Measurements from ENCODE around the gene TFAM.

TFAM gene

GRCh38 chr10:58362027-58362789, 23.0 kb upstream of the TFAM start:
- Histone ChIP-seq H3K36me3 (ENCODE audit: control insufficient read depth, insufficient read depth, low read length) (no peaks in the 10 kb centered on the region), H3K23ac (ENCODE audit: low read length) (no peak overlapping the region), H3K27ac (ENCODE audit: low read depth, low read length) (no peak overlapping the region), H3K79me1 (ENCODE audit: low read length) (no peaks in the 10 kb centered on the region), H2BK5ac (ENCODE audit: low read length) (no peak overlapping the region), H3K18ac (ENCODE audit: low read length) (no peak overlapping the region), H3K79me2 (ENCODE audit: control insufficient read depth, insufficient read depth, low read length) (no peaks in the 10 kb centered on the region), H2AK5ac (ENCODE audit: low read length) (no peak overlapping the region), H2BK120ac (ENCODE audit: low read depth, low read length) (no peak overlapping the region), H4K5ac (ENCODE audit: low read length) (no peak overlapping the region), H4K8ac (ENCODE audit: low read depth, low read length) (no peak overlapping the region), H3K9ac (ENCODE audit: low read length) (no peak overlapping the region), H2BK15ac (replicated peaks; ENCODE audit: low read depth) (no peak overlapping the region), H3K56ac (ENCODE audit: low read length) (no peak overlapping the region), H3K27me3 (ENCODE audit: insufficient read depth, low read length, poor library complexity) (no peaks in the 10 kb centered on the region), H3K4ac (ENCODE audit: low read depth, low read length) (no peak overlapping the region), H3K4me3 (ENCODE audit: low read length) (no peak overlapping the region), H3K4me1 (ENCODE audit: control insufficient read depth, low read depth, low read length) (no peaks in the 10 kb centered on the region), H3K4me2 (ENCODE audit: low read length) (no peak overlapping the region)
- WGBS (ENCODE audit: extremely low coverage, insufficient coverage, low lambda C conversion rate): no CpG with 5 or more reads among the region's 1 CpG
- no peak for DNase-seq

DNA sequence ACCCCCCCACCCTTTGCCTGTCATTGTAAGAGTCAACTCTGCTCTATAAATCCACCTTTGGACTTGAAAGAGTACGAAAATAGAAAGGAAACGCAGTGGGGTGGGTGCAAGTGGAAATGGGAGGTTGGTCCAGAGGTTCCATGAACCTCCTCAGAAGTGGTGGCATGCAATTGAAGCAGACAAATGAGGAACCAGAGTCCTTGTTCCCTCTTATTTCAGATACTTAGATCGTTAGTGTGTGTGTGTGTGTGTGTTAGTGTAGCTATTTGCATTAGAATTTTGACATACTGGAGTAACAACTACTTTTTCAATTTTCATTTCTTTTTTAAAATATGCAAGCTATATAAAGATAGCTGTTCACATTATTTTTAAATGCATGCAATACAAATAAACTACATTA, 18.1 kb upstream of the TFAM start:
- no peak overlapping the region for H2BK15ac ChIP-seq (replicated peaks; ENCODE audit: low read depth)
- H4K5ac ChIP-seq (ENCODE audit: low read length): no peak overlapping the region
- no peak overlapping the region for H4K8ac ChIP-seq (ENCODE audit: low read depth, low read length)
- no peak overlapping the region for H2AK5ac ChIP-seq (ENCODE audit: low read length)
- H2BK120ac ChIP-seq (ENCODE audit: low read depth, low read length): no peak overlapping the region
- H3K4ac ChIP-seq (ENCODE audit: low read depth, low read length): no peak overlapping the region
- no peak overlapping the region for H3K27ac ChIP-seq (ENCODE audit: low read depth, low read length)
- H3K23ac ChIP-seq (ENCODE audit: low read length): no peak overlapping the region
- no peaks in the 10 kb centered on the region for H3K4me1 ChIP-seq (ENCODE audit: control insufficient read depth, low read depth, low read length)
- H3K27me3 ChIP-seq (ENCODE audit: insufficient read depth, low read length, poor library complexity): no peaks in the 10 kb centered on the region
- H2BK5ac ChIP-seq (ENCODE audit: low read length): no peak overlapping the region
- DNase-seq: no peak
- no peak overlapping the region for H3K4me2 ChIP-seq (ENCODE audit: low read length)
- no peaks in the 10 kb centered on the region for H3K36me3 ChIP-seq (ENCODE audit: control insufficient read depth, insufficient read depth, low read length)
- no peak overlapping the region for H3K4me3 ChIP-seq (ENCODE audit: low read length)
- no peaks in the 10 kb centered on the region for H3K79me2 ChIP-seq (ENCODE audit: control insufficient read depth, insufficient read depth, low read length)
- H3K56ac ChIP-seq (ENCODE audit: low read length): no peak overlapping the region
- no CpG with 5 or more reads among the region's 3 CpGs for WGBS (ENCODE audit: extremely low coverage, insufficient coverage, low lambda C conversion rate)
- H3K18ac ChIP-seq (ENCODE audit: low read length): no peak overlapping the region
- H3K9ac ChIP-seq (ENCODE audit: low read length): no peak overlapping the region
- no peaks in the 10 kb centered on the region for H3K79me1 ChIP-seq (ENCODE audit: low read length)

- Histone ChIP-seq H3K27me3 (ENCODE audit: insufficient read depth, low read length, poor library complexity) (no peaks in the 10 kb centered on the region), H3K56ac (ENCODE audit: low read length) (no peak overlapping the region), H2BK15ac (replicated peaks; ENCODE audit: low read depth) (no peak overlapping the region), H2BK5ac (ENCODE audit: low read length) (no peak overlapping the region), H3K36me3 (ENCODE audit: control insufficient read depth, insufficient read depth, low read length) (no peaks in the 10 kb centered on the region), H4K5ac (ENCODE audit: low read length) (no peak overlapping the region), H3K4me3 (ENCODE audit: low read length) (no peak overlapping the region), H3K4ac (ENCODE audit: low read depth, low read length) (no peak overlapping the region), H3K27ac (ENCODE audit: low read depth, low read length) (no peak overlapping the region), H3K4me1 (ENCODE audit: control insufficient read depth, low read depth, low read length) (no peaks in the 10 kb centered on the region), H3K4me2 (ENCODE audit: low read length) (no peak overlapping the region), H3K79me1 (ENCODE audit: low read length) (no peaks in the 10 kb centered on the region), H3K79me2 (ENCODE audit: control insufficient read depth, insufficient read depth, low read length) (no peaks in the 10 kb centered on the region), H4K8ac (ENCODE audit: low read depth, low read length) (no peak overlapping the region), H3K23ac (ENCODE audit: low read length) (no peak overlapping the region), H2AK5ac (ENCODE audit: low read length) (no peak overlapping the region), H2BK120ac (ENCODE audit: low read depth, low read length) (no peak overlapping the region), H3K9ac (ENCODE audit: low read length) (no peak overlapping the region), H3K18ac (ENCODE audit: low read length) (no peak overlapping the region)
- DNase-seq: no peak
Observed at GRCh38 chr10:58371473-58371872, 13.7 kb upstream of the TFAM start.

DNA sequence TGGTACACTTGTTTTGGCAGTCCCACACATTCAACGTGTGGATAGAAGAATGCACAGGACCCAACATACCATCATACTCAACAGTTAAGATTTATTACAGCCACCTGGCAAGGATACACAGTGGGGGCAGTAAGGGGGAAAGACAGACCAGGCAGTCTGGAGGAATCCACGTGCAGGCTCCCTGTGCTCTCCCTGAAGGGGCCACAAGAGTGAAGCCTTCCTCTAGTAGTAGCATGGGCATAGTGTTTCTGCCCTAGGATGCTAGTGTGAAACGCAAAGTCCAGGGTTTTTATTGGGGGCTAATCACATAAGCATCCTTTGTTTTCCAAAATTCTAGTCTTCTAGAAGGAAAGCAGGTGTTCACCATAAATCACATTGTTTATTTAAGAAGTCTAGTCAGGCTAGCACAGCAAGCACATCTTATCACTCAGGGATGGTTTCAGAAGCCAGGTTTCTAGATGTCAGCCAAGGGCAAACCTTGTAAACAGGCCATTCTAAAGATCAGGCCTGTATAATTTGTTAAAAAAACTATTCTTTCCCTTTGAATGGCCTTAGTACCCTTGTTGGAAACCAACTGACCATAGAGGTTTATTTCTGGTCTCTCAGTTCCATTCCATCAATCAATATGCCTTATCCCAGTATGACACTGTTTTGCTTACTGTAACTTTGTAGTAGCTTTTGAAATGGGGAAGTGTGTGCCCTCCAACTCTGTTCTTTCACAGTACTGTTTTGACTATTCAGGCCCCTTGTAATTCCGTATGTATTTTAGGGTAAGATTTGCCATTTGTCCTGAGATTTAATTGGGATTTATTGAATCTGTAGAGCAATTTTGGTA, 12.4 kb upstream of the TFAM start:
- H3K79me1 ChIP-seq (ENCODE audit: low read length): no peaks in the 10 kb centered on the region
- H4K5ac ChIP-seq (ENCODE audit: low read length): no peak overlapping the region
- H3K4me3 ChIP-seq (ENCODE audit: low read length): no peak overlapping the region
- no peak overlapping the region for H2BK120ac ChIP-seq (ENCODE audit: low read depth, low read length)
- no peak overlapping the region for H2BK5ac ChIP-seq (ENCODE audit: low read length)
- H3K27me3 ChIP-seq (ENCODE audit: insufficient read depth, low read length, poor library complexity): no peaks in the 10 kb centered on the region
- H3K79me2 ChIP-seq (ENCODE audit: control insufficient read depth, insufficient read depth, low read length): no peaks in the 10 kb centered on the region
- no peak overlapping the region for H4K8ac ChIP-seq (ENCODE audit: low read depth, low read length)
- no peaks in the 10 kb centered on the region for H3K36me3 ChIP-seq (ENCODE audit: control insufficient read depth, insufficient read depth, low read length)
- no peak overlapping the region for H3K23ac ChIP-seq (ENCODE audit: low read length)
- H3K9ac ChIP-seq (ENCODE audit: low read length): no peak overlapping the region
- H3K4me1 ChIP-seq (ENCODE audit: control insufficient read depth, low read depth, low read length): no peaks in the 10 kb centered on the region
- H2AK5ac ChIP-seq (ENCODE audit: low read length): no peak overlapping the region
- no CpG with 5 or more reads among the region's 4 CpGs for WGBS (ENCODE audit: extremely low coverage, insufficient coverage, low lambda C conversion rate)
- H2BK15ac ChIP-seq (replicated peaks; ENCODE audit: low read depth): no peak overlapping the region
- no peak overlapping the region for H3K56ac ChIP-seq (ENCODE audit: low read length)
- no peak overlapping the region for H3K4ac ChIP-seq (ENCODE audit: low read depth, low read length)
- H3K27ac ChIP-seq (ENCODE audit: low read depth, low read length): no peak overlapping the region
- H3K18ac ChIP-seq (ENCODE audit: low read length): no peak overlapping the region
- no peak overlapping the region for H3K4me2 ChIP-seq (ENCODE audit: low read length)
- DNase-seq: no peak

- no peaks in the 10 kb centered on the region for H3K79me1 ChIP-seq (ENCODE audit: low read length)
- DNase-seq: no peak
- H4K5ac ChIP-seq (ENCODE audit: low read length): no peak overlapping the region
- H3K9ac ChIP-seq (ENCODE audit: low read length): no peak overlapping the region
- H2BK120ac ChIP-seq (ENCODE audit: low read depth, low read length): no peak overlapping the region
- H2BK5ac ChIP-seq (ENCODE audit: low read length): no peak overlapping the region
- no peak overlapping the region for H3K4me2 ChIP-seq (ENCODE audit: low read length)
- no peaks in the 10 kb centered on the region for H3K36me3 ChIP-seq (ENCODE audit: control insufficient read depth, insufficient read depth, low read length)
- H3K56ac ChIP-seq (ENCODE audit: low read length): no peak overlapping the region
- H3K18ac ChIP-seq (ENCODE audit: low read length): no peak overlapping the region
- no peak overlapping the region for H2BK15ac ChIP-seq (replicated peaks; ENCODE audit: low read depth)
- WGBS (ENCODE audit: extremely low coverage, insufficient coverage, low lambda C conversion rate): no CpG with 5 or more reads among the region's 3 CpGs
- H3K27me3 ChIP-seq (ENCODE audit: insufficient read depth, low read length, poor library complexity): no peaks in the 10 kb centered on the region
- H3K27ac ChIP-seq (ENCODE audit: low read depth, low read length): no peak overlapping the region
- no peaks in the 10 kb centered on the region for H3K4me1 ChIP-seq (ENCODE audit: control insufficient read depth, low read depth, low read length)
- no peak overlapping the region for H3K4ac ChIP-seq (ENCODE audit: low read depth, low read length)
- H3K4me3 ChIP-seq (ENCODE audit: low read length): no peak overlapping the region
- no peak overlapping the region for H4K8ac ChIP-seq (ENCODE audit: low read depth, low read length)
- no peak overlapping the region for H2AK5ac ChIP-seq (ENCODE audit: low read length)
- H3K79me2 ChIP-seq (ENCODE audit: control insufficient read depth, insufficient read depth, low read length): no peaks in the 10 kb centered on the region
- no peak overlapping the region for H3K23ac ChIP-seq (ENCODE audit: low read length)
Observed at GRCh38 chr10:58373442-58373827, 11.8 kb upstream of the TFAM start.

Measured in mesendoderm (in vitro differentiated cells).